Body of pancreas (tissue), 4 donors: Measurements from ENCODE around the gene LDLRAD4. TPM values are rescaled to one million over a fixed set of nuclear protein-coding genes. Genes with fewer than 3 reads are reported as not detected.

Source experiments
- ATAC-seq: fragments of 150-250 bp; one replicate; pipeline ENCODE4 v1.9.1; 2016
- DNase-seq, 4 donors: peaks; one replicate each; pipeline ENCODE4 v3.0.0-alpha.2; 2019
- H3K27ac ChIP-seq, 4 donors: fragments of 200-600 bp; sonication (generic); 1 replicate in 3 of 4; 2 replicates in 1 of 4; pipeline versions ENCODE4 v1.5.1 to v1.6.1; 2016 to 2019; ENCODE audit warnings: mild to moderate bottlenecking in 1 of 4, mixed read lengths in 1 of 4, moderate library complexity in 1 of 4
- H3K27me3 ChIP-seq, 2 donors: fragments of 200-600 bp; sonication (generic); one replicate each; pipeline ENCODE4 v1.6.0; 2016; ENCODE audit warnings: mild to moderate bottlenecking in 1 of 2
- H3K36me3 ChIP-seq, 2 donors: fragments of 200-600 bp; sonication (generic); replicated peaks in 1 of 2; 2 replicates each; pipeline ENCODE4 v1.5.1; 2016; ENCODE audit warnings: low read depth in 2 of 2; ENCODE audit not compliant: insufficient read depth in 1 of 2
- H3K4me1 ChIP-seq: fragments of 200-600 bp; sonication (generic); one replicate; pipeline ENCODE4 v1.6.0; 2016
- H3K4me3 ChIP-seq, 2 donors: fragments of 200-600 bp; sonication (generic); 1 replicate in 1 of 2; 2 replicates in 1 of 2; pipeline ENCODE4 v1.5.1; 2016 to 2019
- H3K9me3 ChIP-seq, 3 donors: fragments of 200-600 bp; sonication (generic); 1 replicate in 2 of 3; 2 replicates in 1 of 3; pipeline ENCODE4 v1.5.1; 2016
- POLR2A ChIP-seq, 3 donors: fragments of 450-650 bp; IDR thresholded peaks; one replicate each; pipeline ENCODE4 v1.6.1; 2016; ENCODE audit warnings: antibody characterized with exemption in 3 of 3, mild to moderate bottlenecking in 2 of 3
- WGBS, 2 donors: methylation state at CpG; one replicate each; pipeline ENCODE4 v1.1.5; 2017; 5-methylcytosine and 5-hydroxymethylcytosine counted together
- intact Hi-C: fragments of 100-400 bp; cut with DNase I; formaldehyde crosslinking; loops from one replicate; pipeline ENCODE4 v1.15.1; 2023
- total RNA-seq, 2 donors: library from RNA; depleted of rRNA; stranded (reverse); fragments of >200 nt; gene quantifications; one replicate each; pipeline ENCODE4 v1.1.0, GENCODE V29; 2016
- TF ChIP-seq, protein P1 (sequence below), 7 experiments: fragments of 450-650 bp in 4 of 7; fragments of 200-600 bp in 3 of 7; sonication (generic) in 3 of 7; IDR thresholded peaks; one replicate each; pipeline ENCODE4 v1.5.1; 2016 to 2019; ENCODE audit warnings: antibody characterized with exemption in 7 of 7

The LDLRAD4 gene
- total RNA-seq, 2 donors from 2014 or later, result 8.6 to 35.9 TPM

- Histone ChIP-seq H3K4me1 (peaks cover 19% of the 10 kb centered on the region), H3K27me3 (no peaks in the 10 kb centered on the region), H3K9me3 (no peaks in the 10 kb centered on the region), H3K27ac (no peak overlapping the region), H3K36me3 (no peaks in the 10 kb centered on the region), H3K4me3 (no peak overlapping the region)
- intact Hi-C loops, result no loop called here
- TF ChIP-seq, protein P1, sequence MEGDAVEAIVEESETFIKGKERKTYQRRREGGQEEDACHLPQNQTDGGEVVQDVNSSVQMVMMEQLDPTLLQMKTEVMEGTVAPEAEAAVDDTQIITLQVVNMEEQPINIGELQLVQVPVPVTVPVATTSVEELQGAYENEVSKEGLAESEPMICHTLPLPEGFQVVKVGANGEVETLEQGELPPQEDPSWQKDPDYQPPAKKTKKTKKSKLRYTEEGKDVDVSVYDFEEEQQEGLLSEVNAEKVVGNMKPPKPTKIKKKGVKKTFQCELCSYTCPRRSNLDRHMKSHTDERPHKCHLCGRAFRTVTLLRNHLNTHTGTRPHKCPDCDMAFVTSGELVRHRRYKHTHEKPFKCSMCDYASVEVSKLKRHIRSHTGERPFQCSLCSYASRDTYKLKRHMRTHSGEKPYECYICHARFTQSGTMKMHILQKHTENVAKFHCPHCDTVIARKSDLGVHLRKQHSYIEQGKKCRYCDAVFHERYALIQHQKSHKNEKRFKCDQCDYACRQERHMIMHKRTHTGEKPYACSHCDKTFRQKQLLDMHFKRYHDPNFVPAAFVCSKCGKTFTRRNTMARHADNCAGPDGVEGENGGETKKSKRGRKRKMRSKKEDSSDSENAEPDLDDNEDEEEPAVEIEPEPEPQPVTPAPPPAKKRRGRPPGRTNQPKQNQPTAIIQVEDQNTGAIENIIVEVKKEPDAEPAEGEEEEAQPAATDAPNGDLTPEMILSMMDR (IDR thresholded peaks at IDR 0.05), result no peak
- TF ChIP-seq POLR2A (IDR thresholded peaks at IDR 0.05), result no peak
- WGBS, 2 donors, result 74 to 80% methylated on average over 8 of the region's 8 CpGs
- DNase-seq (no peak), ATAC-seq (no peak)
These were observed 38.9 kb downstream of the LDLRAD4 start for GRCh38 chr18:13257361-13257980.

- ATAC-seq (no peak), DNase-seq (no peak)
- Histone ChIP-seq H3K27me3 (no peaks in the 10 kb centered on the region), H3K4me3 (no peak overlapping the region), H3K36me3 (no peaks in the 10 kb centered on the region), H3K27ac (no peak overlapping the region), H3K4me1 (peaks cover 19% of the 10 kb centered on the region), H3K9me3 (no peaks in the 10 kb centered on the region)
- TF ChIP-seq, protein P1 (IDR thresholded peaks at IDR 0.05), result no peak
- no peak for TF ChIP-seq POLR2A (IDR thresholded peaks at IDR 0.05)
- WGBS, 2 donors, result 65 to 86% methylated on average over 5 to 6 of the region's 6 CpGs
- intact Hi-C loops, result no loop called here
These were observed 40.4 kb downstream of the LDLRAD4 start for GRCh38 chr18:13258921-13259320.

GRCh38 chr18:13259701-13260100 lies 41.1 kb downstream of the LDLRAD4 start:
- TF ChIP-seq, protein P1 (IDR thresholded peaks at IDR 0.05), result no peak
- no peak for TF ChIP-seq POLR2A (IDR thresholded peaks at IDR 0.05)
- H3K4me3 ChIP-seq, result no peak overlapping the region
- H3K27ac ChIP-seq, result peak overlapping the region in 2 of 4 donors; percentile 58 to 69
- no peaks in the 10 kb centered on the region for H3K27me3 ChIP-seq
- peaks cover 19% of the 10 kb centered on the region for H3K4me1 ChIP-seq
- no peak for ATAC-seq
- DNase-seq, result no peak
- WGBS, 2 donors, result 53 to 57% methylated on average over 7 of the region's 7 CpGs
- H3K36me3 ChIP-seq, result no peaks in the 10 kb centered on the region
- intact Hi-C loops, result no loop called here
- H3K9me3 ChIP-seq, result no peaks in the 10 kb centered on the region

DNA sequence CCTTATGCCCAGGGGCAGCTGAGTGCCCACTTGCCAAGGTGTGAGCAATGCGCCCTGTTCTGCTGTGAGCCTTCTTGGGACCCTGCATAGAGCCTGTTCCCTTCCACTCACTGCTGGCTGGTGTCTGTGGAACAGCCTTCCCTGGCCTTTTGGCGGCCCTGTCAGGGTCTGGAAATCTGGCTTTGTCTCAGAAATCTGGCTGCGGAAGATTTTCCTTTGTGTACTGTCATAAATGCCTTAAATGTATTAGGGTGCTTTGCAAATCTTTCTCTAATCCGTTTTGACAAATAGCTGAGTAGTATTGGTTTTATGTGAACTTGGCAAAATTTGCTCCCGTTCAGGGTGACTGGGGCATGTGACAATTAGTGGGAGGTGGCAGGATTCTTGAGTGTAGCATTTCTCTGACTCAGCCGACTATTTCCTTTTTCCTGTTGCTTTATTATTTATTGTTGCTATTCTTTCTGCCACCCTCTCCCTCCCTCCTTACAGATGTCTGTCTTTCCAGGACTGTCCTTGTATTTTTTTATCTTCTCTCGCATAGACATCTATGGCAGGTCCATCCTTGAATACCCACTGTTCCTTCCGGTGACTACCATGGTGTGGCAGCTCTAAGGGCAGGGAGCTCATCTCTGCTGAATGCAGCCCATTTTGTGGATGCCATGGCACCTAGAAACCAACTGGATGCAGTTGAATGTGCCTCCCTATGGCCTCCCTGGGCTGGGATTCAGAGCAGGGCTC lies 41.8 kb downstream of the LDLRAD4 start:
- H3K27ac ChIP-seq, result peak overlapping the region in 3 of 4 donors; percentile 34 to 69 (median 58)
- H3K9me3 ChIP-seq, result no peaks in the 10 kb centered on the region
- H3K27me3 ChIP-seq, result no peaks in the 10 kb centered on the region
- 40 to 49% methylated on average over 8 of the region's 8 CpGs for WGBS, 2 donors
- DNase-seq (peak in 1 of 4 donors; percentile 17), ATAC-seq (peak; percentile 48)
- TF ChIP-seq, protein P1 (IDR thresholded peaks at IDR 0.05), result no peak
- no peaks in the 10 kb centered on the region for H3K36me3 ChIP-seq
- peaks cover 19% of the 10 kb centered on the region for H3K4me1 ChIP-seq
- no peak overlapping the region for H3K4me3 ChIP-seq
- intact Hi-C loops, result no loop called here
